ENCODE measurements around the gene PATJ.

- TF ChIP-seq EZH2 (conservative IDR thresholded peaks at IDR 0.05; ENCODE audit: low read depth, low read length) (no peak), JUN (CRISPR knock-in tag; IDR thresholded peaks at IDR 0.05) (no peak), ERF (CRISPR knock-in tag; IDR thresholded peaks at IDR 0.05) (no peak)
These were observed 238.3 kb downstream of the PATJ start for GRCh38 chr1:61980561-61980960.
